HG03460 (cell line): Measurements from ENCODE around the gene DGKB.

Experiments
- ATAC-seq: cut with Tn5 transposase; IDR thresholded peaks from one replicate; pipeline ENCODE4 v1.9.1; 2021; ENCODE audit not compliant: unreplicated experiment

Gene DGKB

DNA sequence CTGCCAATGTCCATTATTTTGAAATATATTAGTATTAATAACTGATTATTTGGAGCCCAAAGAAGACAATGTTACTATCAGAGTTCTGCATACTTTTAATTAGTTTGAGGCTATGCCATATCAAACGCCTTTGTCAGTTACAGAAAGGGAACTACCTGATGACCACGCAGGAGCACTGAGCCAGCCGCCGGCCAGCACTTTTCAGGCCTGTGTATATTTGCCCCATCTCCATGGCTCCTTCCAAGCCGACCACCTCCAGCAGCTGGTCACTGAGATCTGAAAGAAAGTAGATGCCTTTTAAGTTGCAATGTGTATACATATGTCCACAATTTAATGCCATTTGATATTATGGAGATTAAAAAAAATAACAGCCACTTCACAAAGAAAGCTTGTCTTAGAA is 724.7 kb downstream of the DGKB start:
- no peak for ATAC-seq

DNA sequence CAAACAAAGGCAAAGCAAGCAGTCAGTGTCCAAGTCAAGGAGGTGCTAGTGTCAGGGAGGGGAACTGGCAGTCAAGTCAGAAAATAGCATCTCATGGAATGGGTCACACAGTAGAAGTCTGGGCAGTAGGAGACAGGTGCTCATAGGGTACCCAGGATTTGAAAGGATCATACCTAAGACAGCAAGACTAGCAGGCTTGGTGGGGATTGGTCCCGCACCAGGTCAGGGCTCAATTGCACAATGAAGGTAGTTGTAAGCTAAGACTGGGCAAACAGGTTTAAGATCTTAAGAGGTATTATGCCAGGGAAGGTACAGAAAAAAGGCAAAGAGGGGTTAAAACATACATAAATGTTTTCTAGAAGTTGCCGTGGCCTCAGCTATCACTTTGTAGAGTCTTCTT is 731.7 kb downstream of the DGKB start:
- ATAC-seq, result no peak

DNA sequence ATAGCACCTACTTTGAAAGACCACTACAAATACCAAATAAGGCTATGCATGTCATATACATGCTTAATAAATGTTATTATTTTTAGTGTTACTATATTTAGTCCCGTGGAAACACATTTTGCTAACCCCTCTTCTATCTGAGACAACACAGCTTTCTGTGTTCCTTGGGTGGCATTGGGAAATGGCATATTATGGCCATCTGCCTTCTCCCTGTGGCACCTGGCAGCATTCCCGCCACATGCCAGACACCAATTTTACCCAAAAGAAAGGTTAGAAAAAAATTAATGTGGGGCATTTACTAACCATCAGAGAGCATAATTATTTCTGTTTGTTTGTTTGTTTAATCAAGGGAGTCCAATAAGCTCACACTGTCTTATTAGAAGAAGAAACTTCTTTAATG is 744.4 kb downstream of the DGKB start:
- no peak for ATAC-seq

DNA sequence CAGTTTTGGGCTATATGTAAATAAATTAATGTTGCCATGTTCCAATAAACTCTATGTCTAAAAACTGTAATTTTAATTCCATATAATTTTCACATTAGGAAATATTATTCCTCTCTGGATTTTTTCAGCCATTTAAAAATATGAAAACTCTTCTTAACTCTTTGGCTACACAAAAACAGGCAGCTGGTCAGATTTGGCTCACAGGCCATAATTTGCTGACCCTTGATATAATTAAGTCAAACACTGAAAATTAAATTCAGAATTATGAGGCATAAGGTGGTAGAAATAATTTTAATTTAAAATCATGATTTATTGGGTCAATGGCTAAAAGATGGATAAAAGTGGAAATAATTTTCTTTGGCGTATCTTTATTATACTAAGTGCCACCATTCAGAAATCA is 746.1 kb downstream of the DGKB start:
- ATAC-seq, result no peak

DNA sequence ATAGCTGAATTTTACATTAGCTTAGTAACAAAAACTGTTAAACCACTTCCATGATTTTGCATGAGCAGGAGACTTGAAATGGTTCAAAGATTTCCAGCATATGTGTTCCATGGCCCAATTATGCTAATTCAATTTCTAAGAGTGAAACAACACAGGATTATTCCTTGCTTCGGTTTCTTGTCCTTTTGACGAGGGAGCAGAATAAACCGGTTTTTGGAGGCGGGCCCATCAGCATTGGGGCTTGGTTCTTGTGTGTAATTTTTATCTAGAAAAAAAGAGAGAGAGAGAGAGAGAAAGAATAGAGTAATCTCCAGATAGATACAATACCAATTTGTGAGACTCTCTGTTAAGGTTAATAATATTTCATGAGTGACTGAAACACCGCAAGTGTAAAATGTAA is 753.6 kb downstream of the DGKB start:
- no peak for ATAC-seq

DNA sequence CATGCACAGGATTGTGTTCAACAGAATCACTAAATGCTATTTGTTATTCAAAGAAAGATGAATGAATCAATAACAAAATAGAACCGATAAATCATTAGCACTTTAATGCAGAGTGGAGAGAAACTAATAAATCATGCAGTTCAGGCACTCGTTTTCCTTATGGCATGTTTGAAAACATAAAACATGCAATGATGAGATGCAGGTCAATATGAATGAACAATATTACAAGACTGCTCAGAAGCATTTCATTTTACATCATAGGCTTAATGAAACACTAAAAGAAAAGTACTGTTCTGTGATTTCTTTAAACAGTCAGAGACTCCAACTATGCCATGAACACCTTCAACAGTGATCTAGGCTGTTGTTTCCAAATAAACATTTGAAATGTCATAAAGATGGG is 755.0 kb downstream of the DGKB start:
- ATAC-seq, result no peak

DNA sequence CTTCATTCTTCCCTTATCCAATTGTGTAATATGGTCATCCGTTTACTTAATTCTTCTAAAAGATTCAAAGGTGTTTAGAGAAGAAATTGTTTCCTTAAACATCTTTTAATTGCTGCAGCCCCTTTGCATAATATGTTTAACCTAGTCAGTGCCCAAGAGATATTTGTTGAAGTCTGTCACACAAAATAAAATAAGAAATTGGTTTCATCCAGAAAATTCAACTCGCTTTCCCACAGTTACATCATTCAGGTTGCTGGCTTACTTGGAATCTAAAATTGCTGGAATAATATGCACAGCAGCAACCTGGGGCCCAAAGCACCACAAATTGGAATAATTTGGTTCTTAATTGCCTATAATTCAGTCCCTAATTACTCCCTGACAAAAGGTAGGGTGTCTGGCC is 758.0 kb downstream of the DGKB start:
- no peak for ATAC-seq

DNA sequence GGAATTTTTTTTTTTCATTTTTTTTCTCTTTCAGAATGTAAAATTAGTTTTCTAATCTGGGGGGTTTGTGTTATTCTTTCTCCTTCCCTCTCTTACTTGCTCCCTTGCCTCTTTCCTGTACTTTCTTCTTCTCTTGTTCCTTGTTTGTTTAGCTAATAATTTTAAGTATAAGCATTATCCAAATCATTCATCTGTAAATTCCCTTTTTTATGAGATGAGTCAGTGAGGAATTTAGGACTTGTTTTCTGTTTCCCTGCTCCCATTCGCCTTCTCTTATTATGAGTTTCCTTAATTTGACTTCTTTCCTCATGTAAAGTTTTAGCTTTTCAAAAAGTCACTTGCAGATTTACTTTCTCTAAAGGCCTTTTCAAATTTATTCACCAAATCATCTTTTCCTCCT is 758.4 kb downstream of the DGKB start:
- ATAC-seq, result no peak

DNA sequence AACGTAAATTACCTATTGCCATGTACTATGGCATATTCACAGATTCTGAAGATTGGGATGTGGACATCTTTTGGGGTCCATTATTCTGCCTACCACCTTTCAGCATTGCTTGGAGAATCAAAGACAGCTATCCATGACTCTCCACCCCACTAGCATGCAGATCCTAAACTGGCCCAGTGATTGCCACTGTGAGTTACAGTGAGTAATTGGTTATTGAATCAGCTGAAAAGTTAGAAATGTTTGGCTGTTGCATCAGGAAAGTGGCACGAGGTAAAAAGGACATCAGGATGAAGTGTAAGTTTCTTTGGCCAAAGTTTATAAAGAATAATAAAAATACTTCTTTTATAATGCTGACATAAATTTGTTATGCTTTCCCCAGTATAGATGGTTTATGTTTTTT is 764.9 kb downstream of the DGKB start:
- no peak for ATAC-seq

DNA sequence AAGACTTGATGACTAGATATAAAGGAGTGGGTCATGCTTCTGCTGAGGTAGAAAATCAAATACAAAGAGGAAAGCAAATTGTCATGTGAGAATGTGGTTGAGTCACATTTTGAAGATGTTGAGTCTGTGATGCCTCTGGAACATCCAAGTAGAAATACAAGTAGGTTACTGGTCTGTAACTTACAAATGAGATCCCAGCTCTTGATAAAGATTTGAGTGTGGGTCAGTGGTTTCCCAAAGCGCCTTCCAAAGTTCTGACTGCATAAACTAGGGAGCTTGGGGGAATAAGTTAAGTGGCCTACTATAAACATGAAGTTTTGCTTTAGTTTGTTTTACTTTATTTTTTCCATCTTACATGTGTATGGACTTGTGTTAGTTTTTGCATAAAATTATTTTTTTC is 768.8 kb downstream of the DGKB start:
- no peak for ATAC-seq

DNA sequence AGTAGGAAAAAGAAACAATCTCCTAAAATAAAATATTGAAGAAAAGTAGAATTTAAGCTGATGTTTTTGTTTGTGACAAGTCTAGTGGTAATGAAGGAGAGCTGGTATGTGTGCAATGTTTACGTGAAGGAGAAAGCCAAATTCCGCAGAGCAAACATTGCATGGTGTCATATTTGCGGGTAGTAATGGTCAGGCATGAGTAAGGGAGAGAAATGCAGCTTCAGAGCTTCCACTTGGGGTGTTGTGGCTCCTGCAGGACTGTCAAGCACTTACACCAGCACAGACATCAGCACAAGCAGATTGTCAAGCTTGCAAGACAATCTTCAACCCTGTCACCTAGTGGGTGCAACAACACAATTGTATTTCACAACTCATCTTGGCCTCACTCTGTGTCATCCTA is 776.6 kb downstream of the DGKB start:
- no peak for ATAC-seq

DNA sequence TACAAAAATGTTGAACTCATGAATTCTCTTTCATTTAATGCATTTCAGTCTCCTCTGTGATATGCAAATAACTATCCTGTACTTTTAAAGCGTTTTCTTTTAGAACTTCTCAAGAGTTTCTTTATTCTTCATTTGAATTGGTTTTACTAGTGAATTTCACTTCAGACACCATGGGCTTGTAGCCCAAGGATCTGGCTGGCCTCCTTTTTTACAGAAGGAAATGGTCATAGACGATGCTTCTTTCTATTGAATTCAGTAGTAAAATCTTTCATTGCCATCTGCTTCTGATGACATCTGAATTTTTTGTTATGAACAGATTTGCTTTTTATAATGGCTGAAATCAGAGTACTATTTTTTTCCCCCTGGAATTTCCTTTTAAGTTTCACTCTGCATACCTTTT is 777.8 kb downstream of the DGKB start:
- no peak for ATAC-seq

DNA sequence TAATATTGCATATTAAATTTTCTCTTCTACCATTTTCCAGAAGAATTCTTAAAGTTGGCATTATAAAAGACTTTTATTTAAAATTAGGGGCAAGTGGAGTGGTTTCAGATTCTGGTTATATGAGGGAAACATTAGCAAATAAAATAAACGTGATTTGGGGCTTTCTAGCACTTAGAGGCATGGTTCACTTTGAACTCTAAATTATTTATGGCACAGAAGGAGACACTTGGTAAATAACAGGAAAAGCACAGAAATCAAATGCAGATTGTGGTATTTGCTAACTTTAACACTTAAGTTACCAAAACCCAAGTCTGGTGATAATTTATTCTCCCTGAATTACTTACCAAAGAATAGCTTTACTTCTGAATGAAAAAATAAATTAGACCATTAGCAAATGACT is 778.6 kb downstream of the DGKB start:
- no peak for ATAC-seq

DNA sequence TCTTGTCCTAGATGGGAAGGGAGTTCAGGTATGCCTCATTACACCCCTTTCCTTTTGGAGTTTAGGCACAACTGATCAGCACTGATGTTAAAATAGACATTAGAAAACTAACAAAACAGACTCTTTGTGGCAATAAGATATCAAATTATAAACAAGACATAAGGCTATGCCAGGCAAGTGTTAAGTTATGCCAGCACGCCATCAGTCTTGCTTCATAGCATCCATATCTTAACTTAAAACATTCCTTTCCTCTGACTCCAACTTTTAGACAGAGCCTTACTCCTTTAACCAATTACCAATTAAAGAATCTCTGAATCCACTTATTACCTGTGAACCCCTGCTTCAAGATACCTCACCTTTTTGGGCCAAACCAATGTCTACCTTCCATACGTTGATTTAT is 786.9 kb downstream of the DGKB start:
- ATAC-seq, result no peak

DNA sequence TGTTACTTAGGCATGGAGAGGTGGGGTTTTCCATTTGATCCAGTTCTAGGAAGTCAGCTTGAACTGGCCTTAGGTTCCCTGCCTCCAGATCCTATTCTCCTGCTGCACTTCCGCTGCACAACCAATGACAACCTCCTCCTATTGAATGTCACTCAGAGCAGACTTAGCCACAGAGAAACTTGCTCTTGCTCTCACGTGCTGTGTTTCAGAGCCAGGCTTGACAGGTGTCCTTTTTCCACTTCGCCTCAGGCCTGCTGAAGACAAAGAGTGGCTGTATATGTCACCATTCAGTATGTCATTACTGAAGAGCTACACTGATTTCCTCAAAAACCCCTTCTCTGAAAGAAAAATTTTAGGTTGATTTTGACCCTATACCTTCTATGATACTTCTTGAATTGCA is 797.7 kb downstream of the DGKB start:
- ATAC-seq, result no peak

DNA sequence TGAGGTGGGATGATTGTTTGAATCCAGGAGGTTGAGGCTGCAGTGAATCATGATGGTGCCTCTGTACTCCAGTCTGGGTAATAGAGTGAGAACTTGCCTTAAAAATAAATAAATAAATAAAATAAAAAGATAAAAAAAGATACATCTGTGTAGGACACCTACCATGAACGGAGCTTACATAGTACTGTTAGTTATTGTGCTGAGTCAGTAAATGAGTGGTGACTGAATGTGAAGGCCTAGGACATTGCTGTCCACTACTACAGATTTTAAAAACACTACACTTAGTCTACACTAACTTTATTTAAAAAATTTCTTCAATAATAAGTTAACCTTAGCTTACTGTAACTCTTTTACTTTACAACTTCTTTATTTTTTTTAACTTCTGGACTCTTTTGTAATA is 806.4 kb downstream of the DGKB start:
- no peak for ATAC-seq

DNA sequence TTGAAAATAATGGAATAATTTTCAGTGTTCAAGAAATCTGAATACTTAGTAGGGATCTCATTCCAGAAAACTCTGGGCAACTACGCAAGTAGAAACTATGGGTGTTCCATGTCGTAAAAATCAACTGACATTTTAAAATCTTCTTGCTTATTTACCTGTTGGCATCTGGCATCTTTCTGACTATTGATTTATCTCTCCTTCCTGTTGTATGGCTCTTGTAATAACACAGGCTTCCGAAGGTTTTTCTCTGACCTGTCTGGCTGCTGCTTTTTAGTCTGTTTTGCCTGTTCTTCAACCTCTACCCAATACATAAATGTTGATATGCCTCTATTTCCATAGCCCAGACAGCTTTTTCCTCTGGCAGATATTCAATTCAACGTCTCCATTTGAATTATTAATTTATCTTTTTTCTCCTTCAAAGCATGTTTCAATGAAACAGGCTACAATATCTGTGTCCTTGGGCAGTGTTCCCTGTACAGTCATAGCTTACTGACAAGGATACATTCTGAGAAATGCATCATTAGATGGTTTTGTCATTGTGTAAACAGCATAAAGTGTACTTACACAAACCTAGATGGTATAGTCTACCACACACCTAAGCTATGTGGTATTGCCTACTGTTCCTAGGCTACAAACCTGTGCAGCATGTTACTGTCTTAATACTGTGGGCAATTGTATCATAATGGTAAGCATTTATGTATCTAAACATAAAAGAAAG is 807.2 kb downstream of the DGKB start:
- no peak for ATAC-seq
